Effector CD8-positive, alpha-beta T cell (primary cell): Measurements from ENCODE around the gene S100A11.

ENCODE experiments used
- DNase-seq: peaks from one replicate; lab custom pipeline; 2025; lab: John Stamatoyannopoulos, UW

Gene S100A11

DNA sequence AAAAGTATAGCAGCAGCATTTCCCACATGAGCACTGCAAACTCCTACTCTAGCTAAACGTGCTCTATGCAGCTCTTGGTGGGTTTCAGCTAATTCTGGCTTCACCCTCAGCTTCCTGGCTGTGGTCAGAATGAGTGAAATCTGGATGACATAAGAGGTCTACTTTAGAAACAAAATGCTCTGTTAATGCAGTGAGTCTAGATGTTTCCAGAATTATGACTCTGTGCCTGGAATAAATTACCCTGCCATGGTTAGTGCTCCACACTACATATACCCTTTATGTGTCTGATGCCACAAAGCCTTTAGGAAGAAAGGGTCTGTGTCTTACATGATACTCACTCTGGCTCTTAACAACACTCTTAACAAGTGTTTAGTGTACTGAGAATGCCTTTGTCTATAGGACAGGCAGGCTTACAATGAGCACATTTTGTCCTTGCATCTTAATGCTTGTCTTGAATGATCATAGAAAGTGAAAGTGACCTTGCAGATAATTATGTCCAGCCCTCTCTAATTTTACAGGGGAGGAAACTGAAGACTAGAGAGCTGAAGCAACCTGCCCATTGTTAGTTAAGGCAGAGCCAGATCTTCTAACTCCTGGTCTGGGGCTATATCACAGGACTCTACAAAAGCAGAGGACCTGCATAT is 52.4 kb downstream of the S100A11 start:
- DNase-seq, result no peak
